ENCODE results near the gene NMS. TPM values are rescaled to one million over a fixed set of nuclear protein-coding genes. Genes with fewer than 3 reads are reported as not detected.

Gene NMS
- polyA plus RNA-seq, 1 donor from 2014 or later = not detected

DNA sequence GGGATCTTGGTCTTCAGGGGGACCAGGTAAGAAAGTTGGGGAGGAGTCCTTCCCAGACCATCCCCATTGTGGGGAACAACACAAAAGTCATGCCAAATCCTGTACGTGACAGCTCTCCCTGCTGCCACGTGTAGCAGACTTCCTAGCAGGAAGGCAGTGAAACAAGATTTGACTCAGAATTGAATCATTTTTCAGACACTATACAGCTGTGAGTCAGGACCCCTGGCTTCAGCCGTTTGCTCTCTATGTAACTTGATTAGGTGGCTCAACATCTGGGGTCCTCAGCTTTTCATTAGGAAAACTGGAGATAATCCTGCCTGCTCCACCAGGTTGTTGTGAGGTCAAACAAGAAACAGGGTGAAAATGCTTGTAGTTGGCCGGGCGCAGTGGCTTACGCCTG, 59.6 kb downstream of the NMS start:
- Histone ChIP-seq H3K36me3 (ENCODE audit: insufficient read depth, low read length) (no peaks in the 10 kb centered on the region), H3K4me3 (ENCODE audit: low read length) (no peak overlapping the region), H3K27me3 (ENCODE audit: insufficient read depth, low read depth, low read length) (no peaks in the 10 kb centered on the region), H2AFZ (ENCODE audit: low read depth, low read length) (no peak overlapping the region), H3K79me2 (replicated peaks; ENCODE audit: insufficient read depth, low read length) (no peaks in the 10 kb centered on the region), H4K20me1 (ENCODE audit: insufficient read depth) (no peaks in the 10 kb centered on the region), H3K9me2 (ENCODE audit: insufficient read depth, low read length) (no peaks in the 10 kb centered on the region), H3K4me2 (ENCODE audit: low read length) (no peak overlapping the region), H3K9me3 (ENCODE audit: low read length) (no peaks in the 10 kb centered on the region), H3K27ac (ENCODE audit: low read length) (no peak overlapping the region), H3K9ac (ENCODE audit: low read length) (no peak overlapping the region), H3F3A (ENCODE audit: insufficient read depth, low read length, poor library complexity, severe bottlenecking) (no peaks in the 10 kb centered on the region)
- no peak for TF ChIP-seq TAF1 (IDR thresholded peaks at IDR 0.05; ENCODE audit: low read depth)
- no peak for TF ChIP-seq EP300 (conservative IDR thresholded peaks at IDR 0.05; ENCODE audit: poor library complexity, severe bottlenecking)
- TF ChIP-seq, protein P1, sequence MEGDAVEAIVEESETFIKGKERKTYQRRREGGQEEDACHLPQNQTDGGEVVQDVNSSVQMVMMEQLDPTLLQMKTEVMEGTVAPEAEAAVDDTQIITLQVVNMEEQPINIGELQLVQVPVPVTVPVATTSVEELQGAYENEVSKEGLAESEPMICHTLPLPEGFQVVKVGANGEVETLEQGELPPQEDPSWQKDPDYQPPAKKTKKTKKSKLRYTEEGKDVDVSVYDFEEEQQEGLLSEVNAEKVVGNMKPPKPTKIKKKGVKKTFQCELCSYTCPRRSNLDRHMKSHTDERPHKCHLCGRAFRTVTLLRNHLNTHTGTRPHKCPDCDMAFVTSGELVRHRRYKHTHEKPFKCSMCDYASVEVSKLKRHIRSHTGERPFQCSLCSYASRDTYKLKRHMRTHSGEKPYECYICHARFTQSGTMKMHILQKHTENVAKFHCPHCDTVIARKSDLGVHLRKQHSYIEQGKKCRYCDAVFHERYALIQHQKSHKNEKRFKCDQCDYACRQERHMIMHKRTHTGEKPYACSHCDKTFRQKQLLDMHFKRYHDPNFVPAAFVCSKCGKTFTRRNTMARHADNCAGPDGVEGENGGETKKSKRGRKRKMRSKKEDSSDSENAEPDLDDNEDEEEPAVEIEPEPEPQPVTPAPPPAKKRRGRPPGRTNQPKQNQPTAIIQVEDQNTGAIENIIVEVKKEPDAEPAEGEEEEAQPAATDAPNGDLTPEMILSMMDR (IDR thresholded peaks at IDR 0.05; ENCODE audit: poor library complexity, severe bottlenecking) = no peak
- TF ChIP-seq MXI1 (conservative IDR thresholded peaks at IDR 0.05; ENCODE audit: poor library complexity, severe bottlenecking) = no peak
- TF ChIP-seq, protein P2, sequence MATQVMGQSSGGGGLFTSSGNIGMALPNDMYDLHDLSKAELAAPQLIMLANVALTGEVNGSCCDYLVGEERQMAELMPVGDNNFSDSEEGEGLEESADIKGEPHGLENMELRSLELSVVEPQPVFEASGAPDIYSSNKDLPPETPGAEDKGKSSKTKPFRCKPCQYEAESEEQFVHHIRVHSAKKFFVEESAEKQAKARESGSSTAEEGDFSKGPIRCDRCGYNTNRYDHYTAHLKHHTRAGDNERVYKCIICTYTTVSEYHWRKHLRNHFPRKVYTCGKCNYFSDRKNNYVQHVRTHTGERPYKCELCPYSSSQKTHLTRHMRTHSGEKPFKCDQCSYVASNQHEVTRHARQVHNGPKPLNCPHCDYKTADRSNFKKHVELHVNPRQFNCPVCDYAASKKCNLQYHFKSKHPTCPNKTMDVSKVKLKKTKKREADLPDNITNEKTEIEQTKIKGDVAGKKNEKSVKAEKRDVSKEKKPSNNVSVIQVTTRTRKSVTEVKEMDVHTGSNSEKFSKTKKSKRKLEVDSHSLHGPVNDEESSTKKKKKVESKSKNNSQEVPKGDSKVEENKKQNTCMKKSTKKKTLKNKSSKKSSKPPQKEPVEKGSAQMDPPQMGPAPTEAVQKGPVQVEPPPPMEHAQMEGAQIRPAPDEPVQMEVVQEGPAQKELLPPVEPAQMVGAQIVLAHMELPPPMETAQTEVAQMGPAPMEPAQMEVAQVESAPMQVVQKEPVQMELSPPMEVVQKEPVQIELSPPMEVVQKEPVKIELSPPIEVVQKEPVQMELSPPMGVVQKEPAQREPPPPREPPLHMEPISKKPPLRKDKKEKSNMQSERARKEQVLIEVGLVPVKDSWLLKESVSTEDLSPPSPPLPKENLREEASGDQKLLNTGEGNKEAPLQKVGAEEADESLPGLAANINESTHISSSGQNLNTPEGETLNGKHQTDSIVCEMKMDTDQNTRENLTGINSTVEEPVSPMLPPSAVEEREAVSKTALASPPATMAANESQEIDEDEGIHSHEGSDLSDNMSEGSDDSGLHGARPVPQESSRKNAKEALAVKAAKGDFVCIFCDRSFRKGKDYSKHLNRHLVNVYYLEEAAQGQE (IDR thresholded peaks at IDR 0.05; ENCODE audit: borderline replicate concordance) = no peak
- TF ChIP-seq POLR2AphosphoS5 (IDR thresholded peaks at IDR 0.05) = no peak
- no peak for TF ChIP-seq SMC3 (conservative IDR thresholded peaks at IDR 0.05; ENCODE audit: poor library complexity)
- TF ChIP-seq RAD21 (conservative IDR thresholded peaks at IDR 0.05) = no peak
- TF ChIP-seq EZH2 (IDR thresholded peaks at IDR 0.05; ENCODE audit: borderline replicate concordance, insufficient read depth, low read length, poor library complexity, severe bottlenecking) = no peak

Other genes starting within 250 kb of the NMS start
- gene LONRF2, start 148.0 kb upstream of the NMS start, polyA plus RNA-seq = 20.7 and 20.9 TPM in 2 replicates
- 76.1 and 83.3 TPM in 2 replicates for gene CHST10, start 52.8 kb upstream of the NMS start, polyA plus RNA-seq
- 13.0 and 18.5 TPM in 2 replicates for gene PDCL3, start 92.5 kb downstream of the NMS start, polyA plus RNA-seq